ENCODE data around the gene MIEF1.
A peak's percentile ranks its signal among the peaks of the same experiment; 100 is the strongest.
"Not testable (repeated sequence)": the region's sequence is repeated elsewhere in the genome, so short reads cannot be mapped to it uniquely, and the experiment has no call there.

MIEF1 gene

GRCh38 chr22:39518996-39519680 is 17.0 kb downstream of the MIEF1 start:
- Histone ChIP-seq H4K20me1 (peaks cover 44 to 76% (median 57%) of the 10 kb centered on the region in 11 experiments), H3K4me1 (peaks cover 43 to 67% (median 53%) of the 10 kb centered on the region in 10 experiments), H3K9me3 (replicated peaks in 1 of 11) (0 out of 22 replicates have a peak, but pooled peaks cover 0 to 6% (median 0%) of the 10 kb centered on the region in 11 experiments), H3K9ac (peak overlapping the region; percentile 94 to 100 (median 99)), H3K4me2 (peak overlapping the region; percentile 84 to 99 (median 92)), H3K36me3 (peaks cover 60 to 76% (median 71%) of the 10 kb centered on the region in 11 experiments), H3K4me3 (peak overlapping the region; percentile 80 to 100 (median 98)), H3K27ac (peak overlapping the region; percentile 97 to 100 (median 99)), H3K27me3 (no peaks in the 10 kb centered on the region)
- TF ChIP-seq Cebpa-rat (IDR thresholded peaks at IDR 0.05), result no peak

GRCh38 chr22:39519681-39520225 is 17.7 kb downstream of the MIEF1 start:
- peak overlapping the region; percentile 94 to 100 (median 99) for H3K9ac ChIP-seq
- peak overlapping the region; percentile 84 to 99 (median 92) for H3K4me2 ChIP-seq
- peaks cover 49 to 67% (median 56%) of the 10 kb centered on the region in 10 experiments for H3K4me1 ChIP-seq
- 0 out of 22 replicates have a peak, but pooled peaks cover 0 to 6% (median 0%) of the 10 kb centered on the region in 11 experiments for H3K9me3 ChIP-seq (replicated peaks in 1 of 11)
- H3K36me3 ChIP-seq, result peaks cover 60 to 76% (median 71%) of the 10 kb centered on the region in 11 experiments
- H3K27ac ChIP-seq, result peak overlapping the region; percentile 97 to 100 (median 99)
- peak overlapping the region; percentile 80 to 100 (median 98) for H3K4me3 ChIP-seq
- H3K27me3 ChIP-seq, result no peaks in the 10 kb centered on the region
- no peak for TF ChIP-seq Cebpa-rat (IDR thresholded peaks at IDR 0.05)
- H4K20me1 ChIP-seq, result peaks cover 47 to 76% (median 58%) of the 10 kb centered on the region in 11 experiments

- H3K9me3 ChIP-seq (replicated peaks in 1 of 11), result 0 out of 22 replicates have a peak, but pooled peaks cover 0 to 6% (median 0%) of the 10 kb centered on the region in 11 experiments
- H4K20me1 ChIP-seq, result peaks cover 51 to 76% (median 58%) of the 10 kb centered on the region in 11 experiments
- peak within 1 kb of the TSS; percentile 80 to 100 (median 98) for H3K4me3 ChIP-seq
- no peaks in the 10 kb centered on the region for H3K27me3 ChIP-seq
- H3K4me1 ChIP-seq, result peaks cover 52 to 67% (median 57%) of the 10 kb centered on the region in 10 experiments
- H3K36me3 ChIP-seq, result peaks cover 53 to 76% (median 71%) of the 10 kb centered on the region in 11 experiments
- peak within 1 kb of the TSS; percentile 94 to 100 (median 99) for H3K9ac ChIP-seq
- H3K27ac ChIP-seq, result peak within 1 kb of the TSS; percentile 97 to 100 (median 99)
- no peak for TF ChIP-seq Cebpa-rat (IDR thresholded peaks at IDR 0.05)
- H3K4me2 ChIP-seq, result peak within 1 kb of the TSS; percentile 95 to 100 (median 99)
Observed at GRCh38 chr22:39520226-39521105, 18.4 kb downstream of the MIEF1 start, which contains the start of gene ATF4. ATF4 (plus strand) TSS chr22:39520562; CDS start chr22:39521446, 884 bp downstream.

- not testable (repeated sequence) for H3K9me3 ChIP-seq (replicated peaks in 1 of 11); H3K27me3 ChIP-seq
- Histone ChIP-seq H3K36me3 (peaks cover 45 to 75% (median 66%) of the 10 kb centered on the region in 11 experiments), H4K20me1 (peaks cover 56 to 83% (median 60%) of the 10 kb centered on the region in 11 experiments), H3K4me3 (peak overlapping the region; percentile 80 to 100 (median 98)), H3K9ac (peak overlapping the region; percentile 94 to 100 (median 99)), H3K4me2 (peak overlapping the region; percentile 84 to 100 (median 99)), H3K27ac (peak overlapping the region; percentile 97 to 100 (median 99)), H3K4me1 (peaks cover 57 to 67% (median 62%) of the 10 kb centered on the region in 10 experiments)
Observed at GRCh38 chr22:39521106-39521885, 19.2 kb downstream of the MIEF1 start.

GRCh38 chr22:39522091-39522490 is 20.0 kb downstream of the MIEF1 start:
- not testable (repeated sequence) for H3K9me3 ChIP-seq (replicated peaks in 1 of 11); H3K27me3 ChIP-seq
- peaks cover 37 to 67% (median 61%) of the 10 kb centered on the region in 11 experiments for H3K36me3 ChIP-seq
- H3K4me1 ChIP-seq, result peaks cover 60 to 73% (median 67%) of the 10 kb centered on the region in 10 experiments
- H3K9ac ChIP-seq, result peak overlapping the region; percentile 94 to 100 (median 99)
- peak overlapping the region; percentile 80 to 100 (median 98) for H3K4me3 ChIP-seq
- peaks cover 62 to 87% (median 67%) of the 10 kb centered on the region in 11 experiments for H4K20me1 ChIP-seq
- peak overlapping the region in 10 of 11 experiments; percentile 97 to 100 (median 98); a peak in 19 of 22 replicates for H3K27ac ChIP-seq
- H3K4me2 ChIP-seq, result peak overlapping the region; percentile 84 to 100 (median 99)

- Histone ChIP-seq H3K4me3 (peak overlapping the region; percentile 80 to 100 (median 98)), H3K27me3 (no peaks in the 10 kb centered on the region), H3K27ac (peak overlapping the region in 10 of 11 experiments; percentile 31 to 100 (median 98); a peak in 17 of 22 replicates), H3K4me1 (peaks cover 60 to 75% (median 67%) of the 10 kb centered on the region in 10 experiments), H3K4me2 (peak overlapping the region; percentile 84 to 100 (median 99)), H4K20me1 (peaks cover 68 to 87% (median 73%) of the 10 kb centered on the region in 11 experiments), H3K9me3 (replicated peaks in 1 of 11) (0 out of 22 replicates have a peak, but pooled peaks cover 0 to 6% (median 0%) of the 10 kb centered on the region in 11 experiments), H3K36me3 (peaks cover 37 to 66% (median 56%) of the 10 kb centered on the region in 11 experiments), H3K9ac (peak overlapping the region; percentile 94 to 100 (median 99))
- no peak for TF ChIP-seq Cebpa-rat (IDR thresholded peaks at IDR 0.05)
Observed at GRCh38 chr22:39522567-39523300, 20.6 kb downstream of the MIEF1 start.

GRCh38 chr22:39524089-39524752 is 22.1 kb downstream of the MIEF1 start:
- H3K9me3 ChIP-seq (replicated peaks in 1 of 11), result 0 out of 22 replicates have a peak, but pooled peaks cover 0 to 6% (median 0%) of the 10 kb centered on the region in 11 experiments
- H3K4me1 ChIP-seq, result peaks cover 59 to 74% (median 67%) of the 10 kb centered on the region in 10 experiments
- peak overlapping the region in 9 of 11 experiments; percentile 94 to 100 (median 99); a peak in 13 of 22 replicates for H3K9ac ChIP-seq
- H4K20me1 ChIP-seq, result peaks cover 79 to 88% (median 88%) of the 10 kb centered on the region in 11 experiments
- H3K4me2 ChIP-seq, result peak overlapping the region; percentile 84 to 100 (median 99)
- TF ChIP-seq Cebpa-rat (IDR thresholded peaks at IDR 0.05), result no peak
- peak overlapping the region in 1 of 11 experiments; percentile 100; a peak in 2 of 22 replicates for H3K27ac ChIP-seq
- H3K36me3 ChIP-seq, result peaks cover 37 to 75% (median 59%) of the 10 kb centered on the region in 11 experiments
- H3K4me3 ChIP-seq, result peak overlapping the region in 9 of 10 experiments; percentile 80 to 100 (median 98); a peak in 15 of 20 replicates
- no peaks in the 10 kb centered on the region for H3K27me3 ChIP-seq
